Posterior cingulate gyrus (tissue), 11 donors: ENCODE data around the gene NAA38.
"Not testable (repeated sequence)": the region's sequence is repeated elsewhere in the genome, so short reads cannot be mapped to it uniquely, and the experiment has no call there.

ENCODE experiments used
- DNase-seq, 10 donors: peaks; one replicate each; pipeline versions ENCODE4 v3.0.0 to v3.0.0-alpha.2; 2020 to 2021; ENCODE audit warnings: mixed read lengths in 3 of 10
- intact Hi-C: fragments of 100-400 bp; cut with DNase I; formaldehyde crosslinking; loops from one replicate; pipeline ENCODE4 v1.15.1; 2023

NAA38 gene

DNA sequence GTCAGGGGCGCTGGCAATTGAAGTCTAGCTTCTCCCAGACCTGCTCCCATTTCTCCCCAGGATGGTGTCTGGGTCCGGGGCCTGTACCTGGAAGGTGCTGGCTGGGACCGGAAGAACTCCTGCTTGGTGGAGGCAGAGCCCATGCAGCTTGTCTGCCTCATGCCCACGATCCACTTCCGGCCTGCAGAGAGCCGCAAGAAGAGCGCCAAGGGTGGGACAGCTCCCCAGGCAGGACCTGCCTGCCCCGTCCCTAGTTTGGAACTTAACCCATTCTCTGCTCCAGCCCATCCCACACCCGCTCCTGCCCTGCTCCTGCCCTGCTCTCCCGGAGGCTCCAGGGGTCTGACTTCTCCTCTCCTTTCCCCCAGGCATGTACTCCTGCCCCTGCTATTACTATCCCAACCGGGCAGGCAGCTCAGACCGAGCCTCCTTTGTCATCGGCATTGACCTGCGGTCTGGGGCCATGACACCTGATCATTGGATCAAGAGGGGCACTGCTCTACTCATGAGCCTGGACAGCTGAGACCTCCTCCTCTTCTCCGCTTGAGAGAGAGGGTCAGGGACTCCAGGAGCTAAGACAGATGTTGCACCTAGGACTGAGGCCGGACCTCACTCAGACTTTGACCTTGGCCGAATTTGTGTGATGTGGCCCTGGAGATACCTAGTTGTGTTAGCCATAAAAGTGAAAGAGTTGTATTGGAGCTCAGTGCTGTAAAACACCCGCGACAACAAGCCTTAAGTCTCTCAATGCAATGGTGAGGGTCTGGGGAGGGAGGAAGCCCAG lies 24.2 kb downstream of the NAA38 start:
- DNase-seq: peak in 3 of 10 donors; percentile 50 to 68 (median 66)
- intact Hi-C loops: loop anchor here (5.0 kb wide), 1 partner anchor 91 kb away; no protein-coding TSS in a partner anchor

DNA sequence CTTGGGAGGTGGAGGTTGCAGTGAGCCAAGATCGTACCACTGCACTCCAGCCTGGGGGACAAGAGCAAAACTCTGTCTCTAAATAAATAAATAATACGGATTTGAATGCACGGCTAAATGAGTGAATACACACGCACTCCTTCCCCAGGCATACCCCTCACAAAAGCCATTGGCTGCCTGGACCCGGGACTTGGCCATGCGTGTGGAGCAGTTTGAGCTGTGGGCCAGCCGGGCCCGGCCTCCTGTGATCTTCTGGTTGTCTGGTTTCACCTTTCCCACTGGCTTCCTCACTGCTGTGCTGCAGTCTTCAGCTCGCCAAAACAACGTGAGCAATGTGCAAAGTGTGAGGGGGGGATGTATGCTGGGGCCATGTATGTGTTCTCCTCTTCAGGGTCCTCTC lies 24.9 kb downstream of the NAA38 start:
- intact Hi-C loops: loop anchor here (5.0 kb wide), 1 partner anchor 90 kb away; no protein-coding TSS in a partner anchor
- peak in 3 of 10 donors; percentile 29 to 73 (median 46) for DNase-seq

DNA sequence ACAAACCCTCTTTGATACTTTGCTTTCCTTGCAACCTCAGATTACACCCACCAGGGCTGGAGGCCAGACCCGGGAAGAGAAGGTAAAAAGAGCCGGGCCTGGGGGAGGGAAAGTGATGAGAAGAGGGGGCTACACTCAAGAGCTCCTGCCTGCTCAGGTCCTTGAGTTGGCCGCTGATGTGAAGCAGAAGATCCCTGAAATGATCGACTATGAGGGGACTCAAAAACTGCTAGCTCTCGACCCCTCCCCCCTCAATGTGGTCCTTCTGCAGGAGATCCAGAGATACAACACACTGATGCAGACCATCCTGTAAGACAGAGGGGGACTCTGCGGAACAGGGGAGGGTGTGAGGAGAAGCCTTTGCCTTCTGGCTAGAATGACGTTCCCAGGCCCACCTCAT lies 26.1 kb downstream of the NAA38 start:
- peak in 3 of 10 donors; percentile 9 to 32 (median 17) for DNase-seq

DNA sequence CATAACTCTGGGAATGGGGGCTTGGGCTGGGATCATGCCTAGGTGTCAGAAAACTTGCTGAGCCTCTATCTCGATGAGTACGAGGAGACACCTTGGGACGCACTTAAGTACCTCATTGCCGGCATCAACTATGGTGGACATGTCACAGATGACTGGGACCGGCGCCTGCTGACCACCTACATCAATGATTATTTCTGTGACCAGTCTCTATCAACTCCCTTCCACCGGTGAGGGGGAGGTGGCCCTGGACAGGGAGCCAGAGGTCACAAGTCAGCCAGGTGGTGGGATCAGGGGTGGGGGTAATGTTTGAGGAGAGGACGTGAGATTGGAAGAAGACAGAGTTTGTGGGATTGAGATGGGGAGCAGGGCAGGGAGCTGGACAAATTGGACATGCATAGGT lies 26.7 kb downstream of the NAA38 start:
- DNase-seq: peak in 2 of 10 donors; percentile 16 to 44
- intact Hi-C loops: loop anchor here (5.0 kb wide), 1 partner anchor 88 kb away; no protein-coding TSS in a partner anchor

More for the DNA sequence above, 26.1 kb downstream of the NAA38 start:
- intact Hi-C loops: loop anchor here (5.0 kb wide), 1 partner anchor 89 kb away; no protein-coding TSS in a partner anchor

DNA sequence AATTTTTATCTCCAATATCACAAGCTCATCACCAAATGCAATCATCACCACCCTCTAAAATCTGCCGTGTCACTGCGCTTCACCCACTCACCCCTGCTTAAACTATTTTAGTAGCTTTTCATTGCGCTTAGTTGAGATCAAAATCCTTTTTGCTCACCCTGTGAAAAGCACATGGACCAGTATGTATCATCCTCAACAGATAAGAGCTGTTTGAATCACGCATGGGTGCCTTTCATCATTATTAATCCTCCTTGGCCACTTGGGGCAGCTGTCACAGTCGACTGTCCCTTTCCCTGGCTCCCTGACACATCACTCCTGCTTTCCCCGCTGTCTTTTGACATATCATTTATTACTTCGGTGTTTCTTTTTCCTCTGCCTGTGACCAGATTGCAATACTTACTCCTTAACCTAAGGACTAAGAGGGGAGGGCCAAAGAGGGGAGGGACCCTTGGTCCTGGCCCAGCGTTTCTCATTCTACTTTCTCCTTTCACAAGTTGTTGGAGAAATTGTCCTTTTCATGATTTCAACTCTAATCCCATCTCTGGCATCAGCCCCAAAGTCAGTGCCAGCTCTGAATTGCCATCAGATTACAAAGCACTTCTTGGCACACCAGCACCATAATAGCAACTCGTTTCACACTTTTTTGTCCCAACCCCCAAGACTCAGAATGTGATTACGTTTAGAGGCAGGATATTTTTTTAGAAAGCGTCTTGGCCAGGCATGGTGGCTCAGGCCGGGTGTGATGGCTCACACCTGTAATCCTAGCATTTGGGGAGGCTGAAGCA lies 32.0 kb downstream of the NAA38 start:
- intact Hi-C loops: no loop called here
- peak in 2 of 10 donors; percentile 22 to 44 for DNase-seq

DNA sequence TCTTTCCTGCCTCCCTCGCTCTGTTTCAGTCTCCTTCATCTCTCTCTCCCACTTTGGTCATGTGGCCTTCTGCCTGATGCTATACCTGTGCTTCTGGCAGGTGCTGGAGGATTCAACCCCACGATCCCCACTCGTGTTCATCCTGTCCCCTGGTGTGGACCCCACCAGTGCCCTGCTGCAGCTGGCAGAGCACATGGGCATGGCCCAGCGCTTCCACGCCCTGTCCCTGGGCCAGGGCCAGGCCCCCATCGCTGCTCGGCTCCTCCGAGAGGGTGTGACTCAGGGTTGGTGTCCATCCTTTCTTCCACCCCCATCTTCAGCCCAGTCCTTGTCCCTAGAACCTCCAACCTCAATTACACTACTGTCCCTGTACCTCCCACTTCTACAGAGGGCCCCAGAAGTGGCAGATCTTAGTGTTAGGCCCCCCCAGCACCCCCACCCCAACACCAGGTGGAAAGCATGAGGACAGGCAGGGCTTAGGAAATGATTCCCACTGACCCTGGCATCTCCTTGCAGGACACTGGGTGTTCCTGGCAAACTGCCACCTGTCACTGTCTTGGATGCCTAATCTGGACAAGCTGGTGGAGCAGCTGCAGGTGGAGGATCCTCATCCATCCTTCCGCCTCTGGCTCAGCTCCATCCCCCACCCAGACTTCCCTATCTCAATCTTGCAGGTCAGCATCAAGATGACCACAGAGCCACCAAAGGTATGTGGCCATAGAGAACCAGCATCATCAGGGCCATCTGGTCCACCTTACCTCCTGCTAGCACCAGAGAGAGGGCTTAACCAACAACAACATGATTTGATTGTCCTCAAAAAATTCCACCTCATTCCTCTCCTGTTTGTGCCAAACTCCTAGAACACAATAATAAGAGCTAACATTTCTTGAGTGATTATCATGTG lies 33.1 kb downstream of the NAA38 start:
- intact Hi-C loops: no loop called here
- peak in 3 of 10 donors; percentile 50 to 83 (median 52) for DNase-seq

DNA sequence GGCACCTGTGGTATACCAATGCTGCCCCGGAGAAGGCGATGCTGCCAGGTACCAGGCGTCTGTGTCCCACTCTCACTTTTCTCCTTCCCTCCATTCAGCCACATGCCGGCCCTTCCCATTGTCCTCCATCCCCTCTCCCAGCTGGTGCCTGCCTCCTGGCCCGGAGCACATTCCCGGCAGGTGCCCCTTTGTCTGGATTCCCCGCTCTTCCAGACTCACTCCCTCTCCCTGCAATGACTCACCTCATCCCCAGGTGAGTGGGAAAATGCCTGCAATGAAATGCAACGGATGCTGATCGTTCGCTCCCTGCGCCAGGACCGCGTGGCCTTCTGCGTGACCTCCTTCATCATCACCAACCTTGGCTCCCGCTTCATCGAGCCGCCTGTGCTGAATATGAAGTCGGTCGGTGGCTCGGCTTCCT lies 33.8 kb downstream of the NAA38 start:
- intact Hi-C loops: loop anchor here (2.0 kb wide), 1 partner anchor 165 kb away; no protein-coding TSS in a partner anchor

DNA sequence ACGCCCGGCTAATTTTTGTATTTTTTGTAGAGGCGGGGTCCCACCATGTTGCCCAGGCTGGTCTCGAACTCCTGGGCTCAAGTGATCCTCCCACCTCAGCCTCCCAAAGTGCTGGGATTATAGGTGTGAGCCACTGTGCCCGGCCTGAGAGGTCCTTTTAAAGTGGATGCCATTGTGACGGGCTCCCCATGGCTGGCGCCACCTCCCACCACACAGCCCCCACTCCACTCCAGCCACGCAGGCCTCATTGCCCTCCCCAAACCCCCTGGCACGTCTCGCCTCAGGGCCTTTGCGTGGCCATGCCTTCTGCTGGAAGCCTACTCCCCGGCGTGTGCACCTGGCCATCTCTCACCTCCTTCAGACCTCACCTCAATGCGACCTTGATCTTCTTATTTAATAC lies 35.2 kb downstream of the NAA38 start:
- intact Hi-C loops: loop anchor here (1.0 to 2.0 kb wide), 2 partner anchors 29 to 167 kb away; no protein-coding TSS in a partner anchor
- DNase-seq: peak in 3 of 10 donors; percentile 3 to 67 (median 55)

More for the DNA sequence above, 33.8 kb downstream of the NAA38 start:
- peak in 3 of 10 donors; percentile 12 to 71 (median 30) for DNase-seq

DNA sequence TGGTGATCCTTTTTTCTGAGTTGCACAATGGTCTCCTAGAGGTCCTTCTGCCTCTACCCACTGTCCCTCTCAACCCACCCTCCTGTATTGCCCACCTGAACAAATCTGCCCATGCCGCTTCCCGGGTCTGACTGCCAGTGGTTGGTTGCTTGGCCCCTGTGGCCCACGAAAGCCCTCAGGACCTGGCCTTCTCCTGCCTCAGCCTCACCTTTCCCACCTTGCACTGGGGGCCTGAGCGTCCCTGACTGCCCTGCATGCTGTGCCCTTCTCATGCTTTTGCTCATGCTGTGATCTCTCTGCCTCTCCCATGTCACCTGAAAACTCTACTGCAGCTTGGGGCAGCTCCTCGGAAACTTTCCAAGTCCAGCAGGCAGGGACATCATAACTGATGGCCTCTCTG lies 37.1 kb downstream of the NAA38 start:
- peak in 3 of 10 donors; percentile 11 to 57 (median 28) for DNase-seq
- intact Hi-C loops: no loop called here

DNA sequence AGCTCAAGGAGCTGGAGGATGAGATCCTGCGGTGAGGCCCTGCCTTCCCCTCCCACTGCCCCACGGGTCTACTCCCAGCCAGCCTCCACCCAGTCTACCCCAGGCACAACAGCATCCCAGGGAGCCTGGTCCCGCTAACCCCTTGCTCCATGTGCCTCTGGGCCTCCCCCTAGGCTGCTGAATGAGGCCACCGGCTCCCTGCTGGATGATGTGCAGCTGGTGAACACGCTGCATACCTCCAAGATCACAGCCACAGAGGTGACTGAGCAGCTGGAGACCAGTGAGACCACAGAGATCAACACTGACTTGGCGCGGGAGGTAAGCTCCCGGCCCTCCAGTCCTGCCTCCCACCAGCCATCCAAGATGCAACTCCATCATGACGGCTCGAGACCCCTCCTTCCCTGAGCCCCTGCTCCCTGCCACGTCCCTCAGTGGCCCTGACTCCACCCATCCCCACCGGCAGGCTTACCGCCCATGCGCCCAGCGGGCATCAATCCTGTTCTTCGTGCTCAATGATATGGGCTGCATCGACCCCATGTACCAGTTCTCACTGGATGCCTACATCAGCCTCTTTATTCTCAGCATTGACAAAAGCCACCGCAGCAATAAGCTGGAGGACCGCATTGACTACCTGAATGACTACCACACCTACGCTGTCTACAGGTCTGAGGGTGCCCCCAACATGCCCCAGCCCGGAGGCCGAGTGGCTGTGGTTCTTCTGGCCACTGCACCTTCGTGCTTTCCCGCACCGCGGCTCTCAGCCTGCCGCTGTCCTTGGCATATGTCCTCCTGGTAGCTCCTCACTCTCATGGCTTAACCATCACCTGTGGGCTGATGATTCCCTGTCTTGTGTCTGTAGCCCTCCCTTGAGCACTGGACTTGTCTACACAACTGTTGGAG lies 38.4 kb downstream of the NAA38 start:
- DNase-seq: peak in 3 of 10 donors; percentile 33 to 71 (median 49)
- intact Hi-C loops: no loop called here

DNA sequence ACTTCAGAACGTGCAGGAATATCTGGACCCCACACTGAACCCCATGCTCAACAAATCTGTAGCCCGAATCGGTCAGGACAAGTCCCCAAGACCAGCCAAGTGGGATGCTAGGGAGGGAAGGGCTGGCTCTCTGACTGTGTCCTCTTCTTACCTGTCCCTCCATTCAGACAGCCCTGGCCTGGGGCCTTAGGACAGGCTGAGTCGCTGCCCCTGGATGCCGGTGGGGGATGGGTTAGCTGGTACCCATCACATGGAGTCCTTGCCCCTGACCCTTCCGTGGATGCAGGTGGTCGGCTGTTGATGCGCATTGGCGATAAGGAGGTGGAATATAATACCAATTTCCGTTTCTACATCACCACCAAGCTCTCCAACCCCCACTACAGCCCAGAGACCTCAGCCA lies 39.3 kb downstream of the NAA38 start:
- DNase-seq: peak in 3 of 10 donors; percentile 31 to 61 (median 44)
- intact Hi-C loops: no loop called here

DNA sequence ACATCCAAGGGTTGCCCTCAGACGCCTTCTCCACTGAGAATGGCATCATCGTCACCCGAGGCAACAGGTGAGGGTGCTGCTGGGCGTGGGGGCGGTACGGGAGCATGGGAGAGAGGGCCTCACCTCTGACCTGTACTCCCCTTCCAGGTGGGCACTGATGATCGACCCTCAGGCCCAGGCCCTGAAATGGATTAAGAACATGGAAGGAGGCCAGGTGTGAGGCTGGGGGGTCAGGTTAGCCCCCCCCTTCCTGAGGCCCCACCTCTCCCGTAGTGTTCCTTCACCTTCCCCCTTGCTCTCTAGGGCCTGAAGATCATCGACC lies 39.8 kb downstream of the NAA38 start:
- intact Hi-C loops: no loop called here
- peak in 3 of 10 donors; percentile 13 to 52 (median 18) for DNase-seq

DNA sequence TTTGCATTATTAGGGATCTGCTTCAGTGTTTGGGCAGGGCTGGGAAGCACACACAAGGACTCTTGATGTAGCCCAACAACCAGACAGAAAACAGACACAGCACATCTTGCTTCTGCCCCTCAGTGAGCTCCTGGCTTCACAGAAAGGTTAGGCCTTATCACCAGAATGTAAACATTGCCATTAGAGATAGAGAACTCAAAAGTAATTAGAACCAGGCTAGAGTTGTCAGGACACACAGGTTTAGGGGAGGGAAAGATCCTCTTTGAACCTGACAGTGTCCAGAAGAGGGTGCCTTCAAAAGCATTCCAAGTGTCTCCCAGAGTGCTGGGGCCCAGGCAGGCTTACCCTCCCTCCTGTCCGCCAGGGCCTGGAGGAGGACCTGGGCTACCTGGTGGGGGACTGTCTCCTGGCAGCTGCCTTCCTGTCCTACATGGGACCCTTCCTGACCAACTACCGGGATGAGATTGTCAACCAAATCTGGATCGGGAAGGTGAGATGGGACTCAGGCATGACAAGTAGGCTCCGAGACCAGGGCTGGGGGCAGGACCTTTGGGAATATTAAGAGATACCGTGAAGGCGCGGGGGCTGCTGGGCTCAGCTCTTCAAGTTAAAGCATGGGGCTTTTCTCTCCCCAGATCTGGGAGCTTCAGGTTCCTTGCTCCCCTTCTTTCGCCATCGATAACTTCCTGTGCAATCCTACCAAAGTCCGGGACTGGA lies 40.3 kb downstream of the NAA38 start:
- peak in 3 of 10 donors; percentile 52 to 67 (median 53) for DNase-seq
- intact Hi-C loops: no loop called here

DNA sequence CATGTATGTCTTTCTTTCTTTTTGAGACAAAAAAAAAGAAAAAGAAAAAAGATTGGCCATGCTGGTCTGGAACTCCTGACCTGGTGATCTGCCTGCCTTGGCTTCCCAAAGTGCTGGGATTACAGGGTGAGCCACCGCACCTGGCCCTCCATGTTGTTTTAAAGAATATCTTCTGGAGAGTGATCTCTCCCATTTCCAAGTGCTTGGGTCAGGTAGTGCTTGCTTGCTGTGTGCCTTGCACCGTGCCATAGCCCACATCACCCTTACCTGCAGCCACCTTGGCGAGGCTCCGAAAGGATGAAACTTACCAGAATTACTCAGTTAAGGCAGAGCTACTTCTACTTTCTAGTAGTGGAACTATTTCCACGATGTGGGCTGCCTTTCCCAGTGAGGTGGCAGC lies 42.4 kb downstream of the NAA38 start:
- DNase-seq: peak in 3 of 10 donors; percentile 23 to 55 (median 51)
- intact Hi-C loops: no loop called here

DNA sequence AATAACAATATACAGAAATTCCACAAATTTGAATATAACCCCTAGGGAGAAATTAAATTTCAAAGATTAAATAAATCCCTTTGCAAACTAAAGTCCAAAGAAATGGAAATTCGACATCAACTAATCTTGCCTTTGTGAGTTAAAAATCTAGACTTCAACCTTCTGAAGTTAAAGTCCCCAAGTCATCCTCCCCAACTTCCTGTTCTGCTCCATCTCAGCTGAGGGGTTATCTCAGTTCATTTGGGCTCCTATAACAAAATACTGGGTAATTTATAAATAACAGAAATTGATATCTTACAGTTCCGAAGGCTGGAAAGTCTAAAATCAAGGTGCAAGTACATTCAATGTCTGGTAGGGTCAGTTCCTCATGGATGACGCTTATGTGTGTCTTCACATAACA lies 46.1 kb downstream of the NAA38 start:
- intact Hi-C loops: no loop called here
- DNase-seq: no peak

DNA sequence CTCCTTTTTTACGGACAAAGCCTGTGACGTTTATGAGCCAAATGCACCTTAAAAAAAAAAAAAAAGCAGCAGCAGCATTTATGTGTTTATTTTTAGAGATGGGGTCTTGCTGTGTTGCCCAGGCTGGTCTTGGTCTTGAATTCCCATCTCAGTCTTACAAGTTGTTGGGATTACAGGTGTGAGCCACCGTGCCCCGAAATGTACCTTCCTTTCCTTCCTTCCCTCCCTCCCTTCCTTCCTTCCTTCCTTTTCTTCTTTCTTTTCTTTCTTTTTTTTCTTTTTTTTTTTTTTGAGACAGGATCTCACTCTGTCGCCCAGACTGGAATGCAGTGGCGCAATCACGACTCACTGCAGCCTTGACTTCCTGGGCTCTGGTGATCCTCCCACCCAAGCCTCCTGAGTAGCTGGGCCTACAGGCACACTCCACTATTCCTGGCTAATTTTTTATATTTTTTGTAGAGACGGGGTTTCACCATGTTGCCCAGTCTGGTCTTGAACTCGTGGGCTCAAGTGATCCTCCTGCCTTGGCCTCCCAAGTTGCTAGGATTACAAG lies 47.5 kb downstream of the NAA38 start:
- peak in 2 of 10 donors; percentile 20 to 36 for DNase-seq
- intact Hi-C loops: not testable (repeated sequence)

DNA sequence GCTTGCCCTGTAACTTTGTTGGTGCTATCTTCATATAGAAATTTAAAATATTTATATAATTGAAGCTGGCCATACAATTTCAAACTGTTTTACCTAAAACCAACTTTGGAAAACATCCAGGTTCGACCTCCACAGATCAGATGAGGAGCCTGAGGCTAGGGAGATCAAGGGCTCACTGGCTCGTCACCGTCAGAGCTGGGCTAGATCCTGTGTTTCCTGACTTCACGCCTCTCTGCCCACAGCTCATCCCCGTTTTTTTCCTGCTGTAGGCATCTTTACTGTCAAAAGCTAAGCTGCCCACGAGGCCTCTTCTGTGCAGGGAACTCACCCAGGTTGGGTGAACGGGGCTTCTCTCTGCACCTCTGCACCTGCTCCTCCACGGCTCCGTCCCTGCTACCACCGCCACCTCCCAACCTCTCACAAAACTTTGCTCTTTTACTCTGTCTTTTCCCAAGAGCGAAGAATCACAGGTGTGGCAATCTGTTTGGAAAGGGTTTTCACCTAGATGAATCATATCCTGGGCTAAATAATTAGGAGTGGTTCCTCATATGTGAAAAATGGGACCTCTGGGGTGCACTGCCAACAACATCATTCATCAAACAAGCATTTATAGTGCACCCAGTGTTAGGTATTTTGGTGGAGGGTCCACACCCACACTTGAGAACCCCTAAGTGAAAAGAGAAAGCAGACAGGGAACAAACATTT lies 48.1 kb downstream of the NAA38 start:
- peak in 2 of 10 donors; percentile 18 to 40 for DNase-seq
- intact Hi-C loops: no loop called here
